ENCODE measurements around the gene AIPL1.

- TF ChIP-seq CTCF (IDR thresholded peaks at IDR 0.05) (no peak), POLR2A (IDR thresholded peaks at IDR 0.05) (no peak)
Measured at GRCh38 chr17:6425407-6425806, 9.5 kb downstream of the AIPL1 start.
